H4 (cell line): ENCODE data around the gene LRRC4C. TPM values are rescaled to one million over a fixed set of nuclear protein-coding genes. Genes with fewer than 3 reads are reported as not detected.
A peak's percentile ranks its signal among the peaks of the same experiment; 100 is the strongest.

Source experiments
- DNase-seq: peaks from one replicate; pipeline ENCODE4 v3.0.0-alpha.2; 2015; ENCODE audit warnings: low spot score
- total RNA-seq: library from RNA; depleted of rRNA; stranded (reverse); fragments of >200 nt; shearing (Covaris generic); gene quantifications from 2 replicates; pipeline ENCODE4 v1.2.3, GENCODE V29; 2014

LRRC4C gene
- total RNA-seq, 1 experiment from 2014 or later, result 6.2 TPM

DNA sequence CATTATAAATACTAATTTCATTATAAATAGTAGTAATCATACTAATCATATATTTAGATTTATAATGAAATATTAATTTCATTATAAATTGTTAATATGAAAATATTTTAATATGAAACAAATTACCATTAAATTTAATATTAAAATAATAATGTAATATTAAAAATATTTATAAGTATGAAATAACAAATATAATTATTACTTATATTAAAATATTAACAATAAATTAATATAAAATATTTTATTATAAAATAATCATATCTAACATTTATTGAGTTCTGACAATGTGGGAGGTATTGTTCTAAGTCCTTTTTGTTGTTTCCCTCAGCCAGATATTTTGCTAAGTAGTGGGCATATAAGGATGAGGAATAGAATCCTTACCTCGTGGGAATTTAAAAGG, 1341.4 kb downstream of the LRRC4C start:
- DNase-seq, result no peak

DNA sequence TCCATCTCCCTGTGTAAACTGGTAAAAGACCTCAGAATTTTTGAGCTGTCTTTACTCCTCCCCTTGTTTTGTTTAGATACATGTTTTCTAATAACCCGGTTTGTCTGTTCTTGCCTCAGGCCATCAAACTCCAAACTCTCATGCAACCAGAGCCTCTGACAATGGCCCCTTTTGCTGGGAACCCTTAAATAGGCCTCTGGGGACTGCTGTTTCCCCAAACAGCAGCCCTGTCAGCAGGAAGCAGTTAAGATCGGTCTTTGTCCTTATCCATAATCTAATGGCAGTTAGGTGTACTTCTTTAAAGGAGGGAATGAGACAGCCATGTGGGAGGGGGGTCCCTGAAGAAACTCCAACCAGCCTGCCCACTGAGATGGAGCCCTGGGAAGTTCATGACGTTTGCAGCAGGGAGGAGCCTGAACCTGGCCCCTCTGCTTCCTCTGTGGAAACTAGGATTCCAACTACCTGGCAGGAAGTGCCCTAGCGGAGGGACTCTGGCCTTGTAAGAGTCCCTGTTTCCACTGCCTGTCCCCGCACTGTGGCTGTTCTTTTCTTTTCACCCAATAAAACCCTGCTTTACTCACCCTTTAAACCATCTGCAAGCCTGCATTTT, 1354.4 kb downstream of the LRRC4C start:
- DNase-seq, result no peak

- no peak for DNase-seq
Measured at GRCh38 chr11:40100781-40101180, 1358.7 kb downstream of the LRRC4C start.

DNA sequence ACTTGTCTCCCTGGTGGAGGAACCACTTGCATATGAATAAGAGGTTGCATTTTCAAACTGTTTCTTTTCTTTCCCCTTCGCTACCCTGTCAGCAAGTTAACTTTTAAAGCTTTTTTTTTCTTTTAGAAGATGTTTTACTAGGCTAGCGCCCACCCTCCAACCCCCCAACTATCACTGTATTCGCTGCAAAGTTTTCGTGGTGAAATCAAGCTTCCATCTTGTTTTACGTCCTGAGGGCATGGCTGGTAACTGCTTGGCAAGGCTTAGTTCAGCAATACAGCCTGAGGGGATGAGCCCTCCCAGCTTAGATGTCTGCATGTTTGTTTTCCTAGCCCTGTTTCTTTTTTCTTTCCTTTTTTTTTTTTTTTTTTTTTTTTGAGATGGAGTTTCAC, 1359.3 kb downstream of the LRRC4C start:
- peak; percentile 25 for DNase-seq

DNA sequence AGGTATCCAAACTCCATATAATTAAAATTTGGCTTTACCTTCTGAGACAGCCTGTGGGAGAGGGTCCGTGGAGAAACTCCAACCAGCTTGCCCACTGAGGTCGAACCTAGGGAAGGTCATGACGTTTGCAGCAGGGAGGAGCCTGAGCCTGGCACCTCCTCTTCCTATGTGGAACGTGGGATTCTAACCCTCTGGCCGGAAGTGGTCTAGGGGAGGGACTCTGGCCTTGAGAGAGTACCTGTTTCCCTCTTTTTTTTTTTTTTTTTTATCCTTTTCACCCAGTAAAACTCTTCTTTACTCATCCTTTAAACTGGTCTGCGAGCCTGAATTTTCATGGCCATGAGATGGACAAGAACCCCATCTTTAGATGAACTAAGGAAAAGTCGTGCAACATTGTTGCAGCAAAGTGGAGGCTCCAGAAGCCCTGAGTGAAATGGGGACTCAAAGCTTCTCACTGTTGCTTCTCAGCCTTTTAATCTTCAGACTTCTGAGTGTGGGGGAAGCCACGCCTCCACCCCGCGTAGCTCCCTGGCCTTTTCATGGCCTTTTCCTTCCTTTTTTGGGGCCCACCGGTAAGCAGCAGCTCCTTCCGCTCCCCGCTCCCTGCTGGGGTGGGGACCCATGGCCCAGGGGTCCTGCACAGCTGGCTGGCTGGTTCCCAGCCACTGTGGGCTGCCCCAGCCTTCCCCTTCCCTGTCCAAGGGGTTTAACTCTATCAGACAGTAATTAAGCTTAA, 1359.9 kb downstream of the LRRC4C start:
- peak; percentile 73 for DNase-seq

DNA sequence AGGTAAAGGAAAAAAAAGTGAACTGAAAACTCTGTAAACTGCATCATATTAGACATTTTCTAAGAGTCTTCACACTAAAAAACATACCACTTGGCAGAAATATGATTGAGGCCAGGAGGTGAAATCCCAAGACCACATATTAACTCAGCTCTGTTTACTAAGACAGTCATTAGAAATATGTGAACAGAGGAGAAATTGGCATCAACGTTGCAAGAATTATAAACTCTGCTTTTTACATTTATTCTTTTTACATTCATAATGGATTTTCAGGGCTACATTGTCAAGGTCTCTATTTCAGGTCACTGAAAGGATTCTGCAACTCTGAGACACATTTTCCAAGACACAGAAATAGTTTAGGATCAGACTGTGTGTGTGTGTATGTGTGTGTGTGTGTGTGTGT, 1364.0 kb downstream of the LRRC4C start:
- peak; percentile 67 for DNase-seq

GRCh38 chr11:40094954-40095353, 1364.5 kb downstream of the LRRC4C start:
- DNase-seq, result peak; percentile 81

DNA sequence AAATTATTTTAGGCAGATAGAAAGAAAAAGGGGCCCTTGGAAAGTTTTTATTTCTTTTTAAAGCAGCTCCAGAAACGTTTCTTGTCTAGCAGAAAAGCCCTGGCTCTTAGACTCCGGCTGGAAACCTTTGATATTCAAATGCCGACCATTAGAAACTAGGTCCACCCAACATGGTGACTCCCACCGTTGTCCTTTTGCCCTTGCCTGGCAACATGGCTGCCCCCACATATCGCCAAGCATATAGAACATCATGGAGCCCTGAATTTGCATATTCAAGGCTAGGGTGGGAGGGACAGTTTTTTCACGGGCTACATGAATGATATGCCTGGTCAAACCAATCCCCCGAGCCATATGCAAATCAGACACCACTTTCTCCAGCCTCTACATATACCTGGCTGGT, 1379.0 kb downstream of the LRRC4C start:
- no peak for DNase-seq
